ENCODE results near the gene CRB1. TPM values are rescaled to one million over a fixed set of nuclear protein-coding genes. Genes with fewer than 3 reads are reported as not detected.
A peak's percentile ranks its signal among the peaks of the same experiment; 100 is the strongest.

CRB1 gene
- total RNA-seq, 1 donor from 2014 or later = not detected

GRCh38 chr1:197321811-197322210 lies 53.8 kb downstream of the CRB1 start:
- DNase-seq (ENCODE audit: low spot score, unreplicated experiment) = no peak
- TF ChIP-seq, protein P1, sequence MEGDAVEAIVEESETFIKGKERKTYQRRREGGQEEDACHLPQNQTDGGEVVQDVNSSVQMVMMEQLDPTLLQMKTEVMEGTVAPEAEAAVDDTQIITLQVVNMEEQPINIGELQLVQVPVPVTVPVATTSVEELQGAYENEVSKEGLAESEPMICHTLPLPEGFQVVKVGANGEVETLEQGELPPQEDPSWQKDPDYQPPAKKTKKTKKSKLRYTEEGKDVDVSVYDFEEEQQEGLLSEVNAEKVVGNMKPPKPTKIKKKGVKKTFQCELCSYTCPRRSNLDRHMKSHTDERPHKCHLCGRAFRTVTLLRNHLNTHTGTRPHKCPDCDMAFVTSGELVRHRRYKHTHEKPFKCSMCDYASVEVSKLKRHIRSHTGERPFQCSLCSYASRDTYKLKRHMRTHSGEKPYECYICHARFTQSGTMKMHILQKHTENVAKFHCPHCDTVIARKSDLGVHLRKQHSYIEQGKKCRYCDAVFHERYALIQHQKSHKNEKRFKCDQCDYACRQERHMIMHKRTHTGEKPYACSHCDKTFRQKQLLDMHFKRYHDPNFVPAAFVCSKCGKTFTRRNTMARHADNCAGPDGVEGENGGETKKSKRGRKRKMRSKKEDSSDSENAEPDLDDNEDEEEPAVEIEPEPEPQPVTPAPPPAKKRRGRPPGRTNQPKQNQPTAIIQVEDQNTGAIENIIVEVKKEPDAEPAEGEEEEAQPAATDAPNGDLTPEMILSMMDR (IDR thresholded peaks at IDR 0.05; ENCODE audit: unreplicated experiment) = no peak
- no peak overlapping the region for H3K4me3 Mint-ChIP-seq (ENCODE audit: low read depth)

GRCh38 chr1:197327776-197328364 lies 59.8 kb downstream of the CRB1 start:
- Mint-ChIP-seq H3K4me3 (ENCODE audit: low read depth) (no peak overlapping the region), H3K36me3 (ENCODE audit: insufficient read depth) (no peaks in the 10 kb centered on the region), H3K27me3 (peaks cover 11% of the 10 kb centered on the region), H3K27ac (no peak overlapping the region), H3K4me1 (ENCODE audit: low read depth) (no peaks in the 10 kb centered on the region), H3K9me3 (ENCODE audit: low read depth) (no peaks in the 10 kb centered on the region)
- DNase-seq (ENCODE audit: low spot score, unreplicated experiment) = no peak
- TF ChIP-seq, protein P1 (IDR thresholded peaks at IDR 0.05; ENCODE audit: unreplicated experiment) = peak; percentile 73

More at GRCh38 chr1:197321811-197322210, 53.8 kb downstream of the CRB1 start:
- Mint-ChIP-seq H3K27me3 (no peaks in the 10 kb centered on the region), H3K36me3 (ENCODE audit: insufficient read depth) (no peaks in the 10 kb centered on the region), H3K4me1 (ENCODE audit: low read depth) (no peaks in the 10 kb centered on the region), H3K9me3 (ENCODE audit: low read depth) (no peaks in the 10 kb centered on the region), H3K27ac (no peak overlapping the region)

- TF ChIP-seq, protein P1 (IDR thresholded peaks at IDR 0.05; ENCODE audit: unreplicated experiment) = no peak
- Mint-ChIP-seq H3K4me3 (ENCODE audit: low read depth) (no peak overlapping the region), H3K36me3 (ENCODE audit: insufficient read depth) (no peaks in the 10 kb centered on the region), H3K9me3 (ENCODE audit: low read depth) (peaks cover 5% of the 10 kb centered on the region), H3K4me1 (ENCODE audit: low read depth) (no peaks in the 10 kb centered on the region), H3K27ac (no peak overlapping the region), H3K27me3 (peaks cover 11% of the 10 kb centered on the region)
- no peak for DNase-seq (ENCODE audit: low spot score, unreplicated experiment)
These were observed 62.2 kb downstream of the CRB1 start for GRCh38 chr1:197330213-197330612.

DNA sequence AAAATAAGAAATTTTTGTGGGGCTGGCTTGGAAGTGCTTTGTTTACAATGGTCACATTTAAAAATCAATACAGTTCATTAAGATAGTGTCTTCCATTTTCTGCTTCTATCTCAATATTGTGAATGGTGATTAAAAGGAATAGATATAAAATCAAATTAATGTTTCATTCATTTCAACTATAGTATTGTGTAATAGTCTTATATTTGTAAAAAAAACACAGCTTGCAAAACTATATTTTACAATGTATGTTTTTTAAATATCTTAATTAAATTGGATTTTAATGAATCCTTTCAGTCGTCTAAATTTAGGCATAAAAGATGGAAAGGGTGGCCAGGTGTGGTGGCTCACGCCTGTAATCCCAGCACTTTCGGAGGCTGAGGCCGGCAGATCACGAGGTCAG lies 63.5 kb downstream of the CRB1 start:
- peaks cover 11% of the 10 kb centered on the region for H3K27me3 Mint-ChIP-seq
- no peaks in the 10 kb centered on the region for H3K4me1 Mint-ChIP-seq (ENCODE audit: low read depth)
- no peak overlapping the region for H3K27ac Mint-ChIP-seq
- DNase-seq (ENCODE audit: low spot score, unreplicated experiment) = no peak
- peaks cover 5% of the 10 kb centered on the region for H3K9me3 Mint-ChIP-seq (ENCODE audit: low read depth)
- TF ChIP-seq, protein P1 (IDR thresholded peaks at IDR 0.05; ENCODE audit: unreplicated experiment) = no peak
- no peaks in the 10 kb centered on the region for H3K36me3 Mint-ChIP-seq (ENCODE audit: insufficient read depth)
- H3K4me3 Mint-ChIP-seq (ENCODE audit: low read depth) = no peak overlapping the region

GRCh38 chr1:197333041-197333440 lies 65.0 kb downstream of the CRB1 start:
- TF ChIP-seq, protein P1 (IDR thresholded peaks at IDR 0.05; ENCODE audit: unreplicated experiment) = no peak
- Mint-ChIP-seq H3K4me3 (ENCODE audit: low read depth) (no peak overlapping the region), H3K36me3 (ENCODE audit: insufficient read depth) (no peaks in the 10 kb centered on the region), H3K9me3 (ENCODE audit: low read depth) (peaks cover 5% of the 10 kb centered on the region), H3K4me1 (ENCODE audit: low read depth) (no peaks in the 10 kb centered on the region), H3K27me3 (peaks cover 11% of the 10 kb centered on the region), H3K27ac (no peak overlapping the region)
- DNase-seq (ENCODE audit: low spot score, unreplicated experiment) = no peak

All from progenitor cell of endocrine pancreas (in vitro differentiated cells).